Measurements from ENCODE around the gene HOMER1.

The HOMER1 gene, protein sequence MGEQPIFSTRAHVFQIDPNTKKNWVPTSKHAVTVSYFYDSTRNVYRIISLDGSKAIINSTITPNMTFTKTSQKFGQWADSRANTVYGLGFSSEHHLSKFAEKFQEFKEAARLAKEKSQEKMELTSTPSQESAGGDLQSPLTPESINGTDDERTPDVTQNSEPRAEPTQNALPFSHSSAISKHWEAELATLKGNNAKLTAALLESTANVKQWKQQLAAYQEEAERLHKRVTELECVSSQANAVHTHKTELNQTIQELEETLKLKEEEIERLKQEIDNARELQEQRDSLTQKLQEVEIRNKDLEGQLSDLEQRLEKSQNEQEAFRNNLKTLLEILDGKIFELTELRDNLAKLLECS

DNA sequence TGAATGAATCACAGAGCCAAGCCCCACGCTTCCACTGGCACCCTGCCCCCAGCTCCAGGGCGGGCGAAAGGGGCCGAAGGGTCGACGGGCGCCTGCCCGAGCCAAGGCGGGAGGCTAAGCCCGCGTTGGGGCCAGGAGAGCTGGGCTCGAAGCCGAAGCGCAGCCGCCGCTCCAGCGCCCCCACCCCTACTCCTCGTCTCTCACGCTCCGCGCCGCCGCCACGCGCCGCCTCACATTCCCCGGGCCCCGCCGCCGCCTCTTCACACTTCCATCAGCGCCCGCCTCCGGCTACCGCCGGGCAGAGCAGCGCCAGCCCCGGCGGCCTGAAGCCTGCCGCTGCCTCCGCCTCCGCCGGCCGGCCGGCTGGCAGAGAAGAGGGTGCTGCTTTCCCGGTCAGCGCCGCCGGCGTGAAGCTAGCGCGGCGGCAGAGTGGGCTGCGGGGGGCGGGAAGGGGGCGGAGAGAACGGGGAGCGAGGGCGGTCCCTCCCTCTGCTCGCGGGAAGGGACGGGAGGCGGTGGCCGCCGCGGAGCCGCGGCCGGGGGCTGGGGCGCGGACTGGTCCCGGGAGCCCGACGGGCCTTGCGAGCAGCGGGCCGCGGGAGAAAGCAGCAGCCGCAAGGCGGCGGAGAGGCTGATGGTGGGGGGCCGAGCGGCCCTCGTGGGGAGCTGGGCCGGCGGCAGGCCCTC lies at the start of gene HOMER1:
Gene HOMER1, minus strand, starts transcription at position 431 of the 687 bp plus-strand sequence. CDS start 1,360 bp downstream, outside the sequence.
- DNase-seq (ENCODE audit: low read depth): peak; percentile 52

DNA sequence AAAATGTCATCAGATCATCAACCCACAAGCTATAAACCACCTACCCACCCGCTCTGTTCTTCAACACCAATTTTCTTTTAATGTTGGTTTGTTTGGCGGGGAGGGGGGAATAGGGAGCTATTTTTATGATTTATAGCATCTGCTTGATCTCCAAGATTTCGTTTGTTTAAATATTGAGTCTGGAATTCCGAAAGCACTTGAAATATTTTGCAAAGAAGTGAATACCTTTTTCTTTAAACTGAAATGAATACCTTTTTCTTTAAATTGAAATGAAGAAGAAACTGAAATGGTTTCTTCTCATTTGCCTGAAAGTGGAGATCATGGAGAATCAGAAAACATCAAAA lies 49.3 kb upstream of the HOMER1 start:
- no peak for DNase-seq (ENCODE audit: low read depth)

DNA sequence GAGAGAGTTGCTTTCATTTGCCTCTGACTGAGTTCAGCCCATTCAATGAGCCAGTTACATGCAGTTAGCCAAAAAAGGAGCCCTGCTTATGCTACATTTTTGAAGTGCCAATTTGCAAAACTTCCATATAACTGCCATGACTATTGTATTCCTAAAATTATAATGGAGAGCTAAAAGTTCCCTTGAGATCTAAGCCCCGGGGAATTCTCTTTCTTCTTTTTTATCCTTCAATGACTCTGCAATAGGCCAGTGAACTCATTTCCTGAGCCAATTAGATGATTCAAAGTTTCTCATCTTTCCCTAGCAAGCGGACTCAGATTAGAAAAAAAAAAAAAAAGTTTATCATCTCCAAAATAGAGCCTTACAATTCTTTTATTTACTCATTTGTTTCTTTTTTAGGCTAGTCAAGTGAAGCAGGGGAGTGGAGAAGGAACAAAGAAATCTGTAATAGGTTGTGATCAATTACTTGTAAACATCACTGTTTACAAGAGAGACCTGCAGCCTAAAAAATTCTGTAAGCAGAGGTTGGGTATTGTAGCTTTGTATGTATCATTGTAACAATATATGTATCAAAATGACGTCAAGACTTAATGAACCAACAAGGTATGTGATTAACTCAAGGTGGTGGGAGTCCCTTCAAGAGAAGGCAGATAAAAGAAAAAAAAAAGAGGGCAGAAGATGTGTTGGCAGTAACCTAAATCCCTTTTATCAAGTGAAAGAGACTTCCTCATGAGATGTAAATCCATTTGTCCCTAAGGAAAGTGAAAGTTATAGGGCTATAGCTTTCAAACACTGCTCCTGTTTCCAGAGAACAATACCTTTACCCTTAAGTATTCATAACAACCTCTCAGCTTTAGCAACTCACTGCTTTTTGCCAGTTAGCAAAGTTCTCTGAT lies 48.7 kb upstream of the HOMER1 start:
- DNase-seq (ENCODE audit: low read depth): no peak

DNA sequence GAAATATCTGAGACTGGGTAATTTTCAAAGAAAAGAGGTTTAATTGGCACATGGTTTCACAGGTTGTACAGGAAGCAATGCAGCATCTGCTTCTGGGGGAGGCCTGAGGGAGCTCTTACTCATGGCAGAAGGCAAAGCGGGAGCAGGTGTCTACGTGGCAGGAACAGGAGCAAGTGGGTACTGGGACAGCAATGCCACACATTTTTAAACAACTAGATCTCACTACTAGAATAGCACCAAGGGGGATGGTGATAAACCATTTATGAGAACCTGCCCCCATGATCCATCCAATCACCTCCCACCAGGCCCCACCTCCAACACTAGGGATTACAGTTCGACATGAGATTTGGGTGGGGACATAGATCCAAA lies 47.6 kb upstream of the HOMER1 start:
- DNase-seq (ENCODE audit: low read depth): no peak

DNA sequence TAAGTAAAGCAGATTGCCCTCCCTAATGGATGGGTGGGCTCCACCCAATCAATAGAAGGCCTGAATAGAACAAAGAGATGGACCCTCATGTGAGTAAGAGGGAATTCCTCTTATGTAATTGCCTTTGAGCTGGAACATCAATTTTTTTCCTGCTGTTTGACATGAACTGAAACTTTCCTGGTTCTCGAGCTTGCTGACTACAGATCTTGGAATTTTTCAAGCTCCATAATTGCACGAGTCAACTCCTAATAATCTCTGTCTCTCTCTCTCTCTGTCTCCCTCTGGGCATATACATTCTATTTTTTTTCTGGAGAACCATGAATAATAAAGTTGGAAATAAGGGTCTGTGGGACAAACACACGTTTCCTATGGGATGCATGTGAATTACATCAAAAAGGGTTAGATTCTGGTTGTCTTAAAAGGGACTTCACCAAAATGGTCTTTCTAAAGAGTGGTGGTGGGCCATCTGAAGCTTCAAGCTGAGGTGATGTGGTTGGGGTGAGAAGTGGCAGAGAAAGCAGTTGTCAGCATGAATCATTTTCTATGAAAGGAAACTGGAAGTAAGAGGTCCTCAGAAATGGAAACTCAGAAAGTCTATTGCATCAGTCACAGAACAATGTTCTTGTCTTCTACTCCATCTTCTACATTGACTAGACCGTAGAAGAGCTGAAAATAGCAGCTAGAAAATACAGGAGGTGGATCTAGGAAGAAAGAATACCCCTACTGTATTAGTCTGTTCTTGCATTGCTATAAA lies 47.0 kb upstream of the HOMER1 start:
- DNase-seq (ENCODE audit: low read depth): no peak

DNA sequence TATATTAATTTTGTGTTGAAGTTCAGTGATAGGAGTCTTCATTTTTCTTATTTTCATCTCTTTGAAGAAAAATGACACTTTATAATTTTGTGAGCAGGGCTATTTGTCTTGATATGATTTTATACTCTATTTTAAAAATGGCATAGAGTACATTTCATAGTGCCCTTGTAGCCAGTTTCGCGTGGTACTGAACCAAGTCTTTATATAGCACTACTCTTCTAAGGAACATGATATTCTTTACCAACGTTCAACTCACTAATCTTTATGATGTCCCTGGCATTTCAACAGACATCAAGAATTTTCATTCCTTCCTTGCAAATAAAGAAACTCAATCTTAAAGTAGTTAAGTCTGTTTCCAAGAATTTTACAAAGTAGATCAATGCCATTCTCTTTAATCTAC lies 41.5 kb upstream of the HOMER1 start:
- DNase-seq (ENCODE audit: low read depth): no peak

DNA sequence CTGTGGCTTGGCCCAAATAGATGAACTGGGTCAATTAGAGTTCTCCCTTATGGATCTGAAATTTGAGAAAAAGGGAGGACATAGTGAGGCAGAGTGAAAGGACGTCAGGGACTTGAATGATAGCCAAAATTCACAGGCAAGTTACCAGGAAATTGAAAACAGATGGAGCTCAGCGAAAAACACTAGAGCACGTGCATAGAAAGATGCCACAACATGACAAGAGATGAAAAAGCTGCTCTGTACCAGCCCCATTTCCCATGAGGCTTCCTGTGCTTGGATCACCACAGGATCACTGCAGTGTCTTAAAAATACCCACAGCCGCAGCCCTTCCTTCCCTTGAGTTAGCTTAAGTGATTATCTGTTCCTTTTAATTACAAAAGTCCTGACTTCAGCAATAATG lies 39.0 kb upstream of the HOMER1 start:
- DNase-seq (ENCODE audit: low read depth): no peak

DNA sequence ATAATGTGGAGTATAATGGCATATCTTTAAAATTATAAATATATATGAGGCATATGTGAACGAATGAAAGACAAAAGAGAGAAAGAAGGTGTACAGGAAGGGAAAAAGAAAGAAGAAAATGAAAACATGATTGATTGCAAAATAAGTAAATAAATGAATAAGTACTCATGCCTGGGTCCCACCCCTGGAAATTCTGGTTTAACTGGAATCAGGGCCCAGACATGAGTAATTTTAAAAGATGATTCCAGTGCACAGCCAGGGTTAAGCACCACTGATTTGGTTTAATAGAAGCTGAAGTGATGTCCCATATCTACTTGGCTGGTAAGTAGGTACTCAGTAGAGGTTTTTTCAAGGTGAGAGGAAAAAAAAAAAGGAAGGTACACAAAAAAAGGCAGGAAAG lies 34.0 kb upstream of the HOMER1 start:
- DNase-seq (ENCODE audit: low read depth): no peak

DNA sequence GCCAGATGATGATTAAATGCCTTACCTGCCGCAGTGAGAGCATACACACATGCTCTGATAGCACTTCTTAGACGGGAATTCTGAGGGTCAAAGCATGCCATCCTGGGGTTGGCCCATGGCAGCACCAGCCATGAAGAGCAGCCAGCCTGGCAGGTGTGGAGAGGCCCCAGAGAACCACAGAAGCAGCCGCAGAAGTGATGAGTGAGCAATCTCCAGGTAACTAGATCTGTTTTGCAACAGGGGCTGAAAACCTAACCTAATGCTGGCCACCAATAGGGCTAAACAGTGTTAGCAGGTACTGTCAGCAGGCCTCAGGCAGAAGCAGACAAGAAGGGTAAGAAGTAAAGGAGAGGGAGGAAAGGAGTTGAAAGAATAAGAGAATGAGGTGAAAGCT lies 33.5 kb upstream of the HOMER1 start:
- no peak for DNase-seq (ENCODE audit: low read depth)

DNA sequence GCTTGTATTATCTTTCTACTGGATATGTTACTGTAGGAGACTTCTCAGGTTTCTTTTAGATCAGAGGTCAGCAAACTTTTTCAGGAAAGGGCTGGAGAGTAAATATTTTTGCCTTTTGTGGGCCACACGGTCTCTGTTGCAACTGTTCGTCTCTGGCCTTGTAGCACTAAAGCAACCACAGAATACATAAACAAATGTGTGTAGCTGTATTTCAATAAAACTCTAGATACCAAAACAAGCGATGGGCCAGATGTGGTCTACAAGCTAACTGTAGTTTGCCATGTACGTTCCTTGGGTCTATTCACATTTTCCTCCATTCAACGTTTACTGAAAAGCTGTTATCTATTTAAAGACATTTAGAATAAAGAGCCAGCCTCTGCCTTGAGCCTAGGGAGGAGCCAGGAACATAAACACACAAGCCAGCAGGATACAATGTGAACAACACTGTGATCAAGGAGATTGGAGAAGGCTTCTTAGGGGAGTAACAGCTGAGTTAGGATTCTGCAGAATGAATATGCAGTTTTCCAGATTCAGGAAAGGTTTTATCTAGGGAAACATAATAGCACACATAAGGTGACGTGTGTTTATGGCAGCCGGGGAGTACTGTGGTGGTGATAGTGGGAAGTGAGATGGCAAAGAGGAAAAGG lies 33.0 kb upstream of the HOMER1 start:
- DNase-seq (ENCODE audit: low read depth): no peak

DNA sequence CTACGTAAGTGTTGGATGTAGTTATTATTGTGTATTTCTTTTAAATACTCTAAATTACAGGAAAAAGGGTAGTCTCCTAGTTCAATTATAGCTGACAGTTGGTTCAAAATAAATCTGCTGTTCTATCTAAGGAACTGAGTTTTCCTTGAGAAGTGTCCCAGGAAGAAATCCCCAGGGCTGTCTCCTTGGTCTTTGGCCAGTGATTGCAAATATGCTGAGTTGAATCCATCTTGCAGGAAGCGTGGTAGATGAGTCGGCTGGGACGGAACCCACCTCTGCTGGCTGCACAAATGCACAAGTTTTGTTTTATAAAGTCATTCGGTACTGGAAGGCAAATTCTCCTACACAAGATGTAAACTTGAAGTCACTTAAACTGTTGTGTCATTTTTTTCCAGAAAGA lies 30.2 kb upstream of the HOMER1 start:
- DNase-seq (ENCODE audit: low read depth): no peak

DNA sequence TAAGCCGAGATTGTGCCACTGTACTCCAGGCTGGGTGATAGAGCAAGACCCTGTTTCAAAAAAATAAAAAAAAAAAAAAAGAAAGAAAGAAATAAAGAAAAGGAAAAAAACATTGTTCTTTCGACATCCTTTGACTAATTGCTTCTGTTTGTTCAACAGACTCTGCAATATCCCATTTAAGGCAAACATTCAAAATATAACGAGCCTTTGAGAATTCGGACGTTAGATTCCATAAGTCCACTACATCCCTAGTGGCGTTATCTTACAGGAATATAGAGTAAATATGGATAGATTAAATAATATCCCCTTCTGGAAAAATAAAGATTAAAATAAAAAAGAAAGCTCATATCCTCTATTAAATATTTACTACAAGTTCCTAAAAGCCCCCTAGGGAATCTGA lies 27.0 kb upstream of the HOMER1 start:
- DNase-seq (ENCODE audit: low read depth): no peak

DNA sequence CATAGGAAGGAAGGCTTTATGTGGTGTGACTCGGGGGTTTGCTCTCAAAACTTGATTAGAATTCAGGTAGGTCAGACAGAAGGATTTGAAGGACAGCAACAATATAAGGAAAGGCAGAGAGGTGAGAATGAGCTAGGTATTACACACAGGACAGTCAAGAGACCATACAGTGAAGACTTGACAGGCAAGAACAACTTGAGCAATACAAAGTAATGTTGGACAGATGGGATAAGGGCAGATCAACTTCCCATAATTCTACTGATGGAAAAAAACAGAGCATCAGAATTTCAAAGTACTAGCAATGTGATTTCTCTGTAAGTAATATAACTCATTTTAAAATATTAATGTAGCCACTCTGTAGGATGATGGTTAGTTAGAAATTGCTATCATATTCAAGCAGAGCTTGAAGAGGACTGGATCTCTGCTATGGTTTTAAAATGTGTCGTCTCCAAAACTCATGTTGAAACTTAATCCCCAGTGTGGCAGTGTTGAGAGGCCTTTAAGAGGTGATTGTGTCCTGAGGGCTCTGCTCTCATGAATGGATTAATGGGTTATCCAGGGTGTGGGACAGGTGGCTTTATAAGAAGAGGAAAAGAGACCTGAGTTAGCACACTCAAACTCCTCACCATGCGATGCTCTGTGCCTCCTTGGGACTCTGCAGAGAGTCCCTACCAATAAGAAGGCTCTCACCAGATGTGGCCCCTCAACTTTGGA lies 22.4 kb upstream of the HOMER1 start:
- no peak for DNase-seq (ENCODE audit: low read depth)

DNA sequence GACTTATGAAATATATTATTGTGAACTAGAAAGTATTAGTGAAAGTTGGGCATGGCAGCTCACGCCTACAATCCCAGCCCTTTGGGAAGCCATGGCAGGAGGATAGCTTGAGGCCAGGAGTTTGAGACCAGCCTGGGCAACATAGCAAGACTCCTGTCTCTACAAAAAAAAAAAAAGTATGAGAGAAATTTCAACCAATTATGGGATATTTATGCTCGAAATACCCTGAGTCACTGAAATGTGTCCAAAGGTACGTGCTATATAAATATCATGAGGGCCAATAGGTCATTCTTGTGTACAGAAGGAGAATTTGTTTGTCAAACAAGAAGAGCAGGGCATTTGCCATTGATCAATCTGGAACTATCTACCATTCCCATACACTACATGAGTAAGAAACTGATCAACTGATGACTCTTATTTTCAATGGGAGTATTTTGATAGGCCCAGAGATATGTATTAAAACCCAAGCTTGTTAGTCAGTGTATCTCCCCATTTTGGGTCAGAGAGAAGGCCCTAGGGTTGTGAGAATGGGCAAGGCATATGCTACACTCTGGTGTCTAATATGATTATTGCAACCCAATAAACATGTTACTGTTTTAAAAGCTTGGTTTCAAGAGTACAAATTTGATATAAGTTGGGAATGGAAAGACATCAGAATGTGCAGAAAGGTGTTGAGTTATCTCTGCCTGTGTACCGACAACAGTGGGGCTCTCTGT lies 21.7 kb upstream of the HOMER1 start:
- DNase-seq (ENCODE audit: low read depth): no peak

DNA sequence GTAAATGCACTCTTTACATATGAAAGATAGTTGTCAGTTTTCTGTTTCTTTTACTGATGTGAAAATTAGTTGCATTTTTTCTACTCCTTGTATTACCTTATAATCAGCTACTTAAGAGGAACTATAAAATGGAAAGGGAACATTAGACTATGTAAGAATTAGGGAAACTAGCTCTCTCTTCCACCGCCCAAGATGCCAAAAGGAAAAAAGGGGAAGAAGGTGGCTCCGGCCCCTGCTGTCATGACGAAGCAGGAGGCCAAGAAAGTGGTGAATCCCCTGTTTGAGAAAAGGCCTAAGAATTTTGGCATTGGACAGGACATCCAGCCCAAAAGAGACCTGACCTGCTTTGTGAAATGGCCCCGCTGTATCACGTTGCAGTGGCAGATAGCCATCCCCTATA lies 15.2 kb upstream of the HOMER1 start:
- no peak for DNase-seq (ENCODE audit: low read depth)

DNA sequence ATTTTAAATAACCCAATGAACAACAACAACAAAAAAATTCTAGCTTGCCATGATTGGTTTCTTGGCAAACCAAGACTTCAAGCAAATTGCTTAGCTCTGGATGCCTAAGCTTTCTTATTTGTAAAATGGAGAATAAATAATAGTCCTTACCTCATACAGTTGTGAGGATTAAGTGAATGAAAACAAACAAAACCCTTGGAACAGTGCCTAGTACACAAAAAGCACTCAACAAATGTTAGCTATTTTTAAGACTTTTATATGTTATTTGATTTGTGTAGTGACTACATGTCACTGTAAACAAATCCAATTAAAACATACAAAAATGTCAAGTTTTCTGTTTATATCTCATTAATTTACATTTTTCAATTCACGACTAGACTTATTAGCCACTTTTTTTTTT lies 13.5 kb upstream of the HOMER1 start:
- no peak for DNase-seq (ENCODE audit: low read depth)

DNA sequence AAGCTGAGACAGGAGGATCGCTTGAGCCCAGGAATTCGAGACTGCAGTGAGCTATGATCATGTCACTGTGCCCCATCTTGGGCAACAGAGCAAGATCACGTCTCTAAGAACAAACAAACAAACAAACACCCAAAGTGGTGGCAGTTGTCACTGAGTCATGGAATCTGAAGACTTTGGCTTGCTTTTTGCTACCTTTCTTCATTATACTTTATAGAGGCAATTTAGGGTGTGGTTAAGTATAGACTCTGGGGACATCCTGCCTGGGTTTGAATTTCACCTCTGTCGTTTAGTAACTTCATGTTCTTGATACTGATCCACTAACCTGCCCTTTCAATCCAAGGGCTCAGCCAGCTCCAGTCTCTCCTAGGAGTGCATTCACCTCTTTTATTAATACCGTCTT lies 13.0 kb upstream of the HOMER1 start:
- no peak for DNase-seq (ENCODE audit: low read depth)

DNA sequence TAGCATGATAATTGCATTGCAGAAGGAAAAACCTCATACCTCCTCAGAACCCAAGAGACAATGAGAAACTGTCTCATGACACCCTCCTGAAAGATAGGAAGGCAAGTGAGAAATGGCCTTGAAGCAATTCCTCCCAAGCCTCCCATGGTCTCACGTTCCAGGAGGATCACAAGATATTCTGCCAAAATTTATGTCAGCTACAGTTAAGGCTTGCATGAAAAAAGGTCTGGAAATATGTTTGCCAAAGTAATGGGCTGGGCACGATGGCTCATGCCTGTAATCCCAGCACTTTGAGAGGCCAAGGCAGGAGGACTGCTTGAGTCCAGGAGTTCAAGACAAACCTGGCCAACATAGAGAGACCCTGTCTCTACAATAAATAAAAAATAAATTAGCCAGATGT lies 12.6 kb upstream of the HOMER1 start:
- no peak for DNase-seq (ENCODE audit: low read depth)

DNA sequence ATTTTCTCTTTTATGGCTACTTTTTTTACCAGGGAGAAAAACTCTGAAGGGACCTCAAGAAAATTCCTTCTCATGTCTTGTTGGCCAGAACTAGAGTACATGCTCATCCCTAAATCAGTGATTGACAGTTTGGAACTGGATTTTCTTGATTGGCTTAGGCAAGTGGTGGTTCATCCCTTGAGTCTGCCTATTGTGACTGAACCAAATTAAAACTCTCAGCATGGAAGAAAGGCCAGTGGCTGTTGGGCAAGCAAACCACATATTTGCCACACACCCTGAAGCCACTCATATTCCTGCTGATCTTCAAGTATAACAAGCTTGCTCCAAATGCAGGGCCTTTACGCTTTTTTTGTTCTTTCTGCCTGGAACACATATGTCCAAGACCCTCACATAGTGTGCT lies 7.2 kb upstream of the HOMER1 start:
- no peak for DNase-seq (ENCODE audit: low read depth)

DNA sequence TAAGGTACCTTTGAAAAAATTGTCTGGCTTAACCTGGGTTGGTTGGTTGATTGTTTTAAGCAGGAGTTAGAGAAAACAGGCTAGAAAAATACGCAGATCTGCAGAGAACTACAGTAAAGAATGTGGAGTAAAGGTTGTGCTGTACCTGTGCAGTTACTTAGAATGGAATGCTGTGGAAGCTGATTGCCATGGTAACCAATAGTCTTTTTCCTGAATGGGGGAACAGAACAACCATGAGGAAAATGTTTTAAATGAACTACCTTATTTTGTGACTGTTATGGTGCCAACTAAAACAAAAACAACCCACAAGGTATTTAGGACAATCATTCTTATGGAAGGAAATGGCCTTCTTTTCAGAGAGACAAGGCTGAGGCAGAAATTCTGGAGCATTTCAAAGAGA lies 4.8 kb upstream of the HOMER1 start:
- no peak for DNase-seq (ENCODE audit: low read depth)
